NCI-H460 (cell line): Measurements from ENCODE around the gene NOTCH1. TPM values are rescaled to one million over a fixed set of nuclear protein-coding genes. Genes with fewer than 3 reads are reported as not detected.
A peak's percentile ranks its signal among the peaks of the same experiment; 100 is the strongest.

ENCODE experiments used
- DNase-seq: peaks from one replicate; pipeline ENCODE4 v3.0.0-alpha.2; 2016; ENCODE audit warnings: low read depth; ENCODE audit errors: extremely low read depth
- polyA plus RNA-seq: library from polyadenylated mRNA; depleted of rRNA; stranded (reverse); fragments of >200 nt; gene quantifications from 2 replicates; pipeline ENCODE4 v1.2.3, GENCODE V29; 2014; cell fraction: nucleus; rRNA removed
- total RNA-seq: library from RNA; depleted of rRNA; stranded (reverse); fragments of >200 nt; shearing (Covaris generic); gene quantifications from 2 replicates; pipeline ENCODE4 v1.2.3, GENCODE V29; 2014; rRNA removed

NOTCH1 gene
- 8.0 and 12.5 TPM in 2 replicates for total RNA-seq
- polyA plus RNA-seq: 12.2 and 13.2 TPM in 2 replicates

- DNase-seq: peak; percentile 91
Measured at GRCh38 chr9:136545965-136546696, at the start of gene NOTCH1. NOTCH1 (minus strand) TSS chr9:136546048; CDS start chr9:136545786, 262 bp downstream.

- DNase-seq: no peak
Measured at GRCh38 chr9:136594492-136594891, 48.6 kb upstream of the NOTCH1 start.

GRCh38 chr9:136593581-136593980, 47.7 kb upstream of the NOTCH1 start:
- no peak for DNase-seq

- no peak for DNase-seq
Measured at GRCh38 chr9:136592666-136593065, 46.8 kb upstream of the NOTCH1 start.

- no peak for DNase-seq
Measured at GRCh38 chr9:136590821-136591752, 45.2 kb upstream of the NOTCH1 start.

- no peak for DNase-seq
Measured at GRCh38 chr9:136589766-136590763, 44.2 kb upstream of the NOTCH1 start.

- DNase-seq: no peak
Measured at GRCh38 chr9:136588663-136589464, 43.0 kb upstream of the NOTCH1 start.

GRCh38 chr9:136587944-136588662, 42.3 kb upstream of the NOTCH1 start:
- no peak for DNase-seq

- no peak for DNase-seq
Measured at GRCh38 chr9:136587145-136587943, 41.5 kb upstream of the NOTCH1 start.

GRCh38 chr9:136586391-136586953, 40.6 kb upstream of the NOTCH1 start:
- DNase-seq: no peak

GRCh38 chr9:136585531-136586120, 39.8 kb upstream of the NOTCH1 start:
- no peak for DNase-seq

GRCh38 chr9:136584934-136585333, 39.1 kb upstream of the NOTCH1 start:
- no peak for DNase-seq

GRCh38 chr9:136584401-136584932, 38.6 kb upstream of the NOTCH1 start:
- DNase-seq: no peak

GRCh38 chr9:136582977-136583735, 37.3 kb upstream of the NOTCH1 start:
- DNase-seq: no peak

- no peak for DNase-seq
Measured at GRCh38 chr9:136581614-136582447, 36.0 kb upstream of the NOTCH1 start.
